HG03045 (cell line): Measurements from ENCODE around the gene CEP164.

Experiments
- ATAC-seq: cut with Tn5 transposase; IDR thresholded peaks from one replicate; pipeline ENCODE4 v1.9.1; 2021; ENCODE audit warnings: mild to moderate bottlenecking, moderate library complexity; ENCODE audit not compliant: unreplicated experiment

CEP164 gene

GRCh38 chr11:117327567-117328374, at the start of gene CEP164:
Gene CEP164, plus strand, starts transcription at chr11:117327854. Its CDS starts 10,733 bp downstream, at chr11:117338587.
- ATAC-seq: peak; percentile 95

DNA sequence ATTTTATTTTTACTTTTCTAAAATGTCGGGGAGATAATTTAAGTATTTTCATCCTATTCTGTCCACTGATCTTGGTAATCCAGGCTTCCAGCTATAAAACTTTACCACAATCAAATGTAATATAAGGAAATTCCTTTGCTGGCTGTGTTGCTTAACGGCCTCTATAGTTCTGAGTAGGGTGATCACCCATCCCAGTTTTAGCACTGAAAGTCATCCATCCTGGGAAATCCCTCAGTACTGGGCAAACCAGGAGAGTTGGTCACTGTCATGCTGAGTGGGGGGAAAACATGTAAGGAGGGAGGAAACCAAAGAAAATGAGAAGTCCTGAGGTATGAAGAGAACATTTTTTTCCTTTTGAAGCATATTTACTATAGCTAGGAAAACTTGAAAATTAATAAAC, 49.3 kb upstream of the CEP164 start:
- no peak for ATAC-seq

- ATAC-seq: no peak
These were observed 47.8 kb upstream of the CEP164 start for GRCh38 chr11:117279711-117280376.

DNA sequence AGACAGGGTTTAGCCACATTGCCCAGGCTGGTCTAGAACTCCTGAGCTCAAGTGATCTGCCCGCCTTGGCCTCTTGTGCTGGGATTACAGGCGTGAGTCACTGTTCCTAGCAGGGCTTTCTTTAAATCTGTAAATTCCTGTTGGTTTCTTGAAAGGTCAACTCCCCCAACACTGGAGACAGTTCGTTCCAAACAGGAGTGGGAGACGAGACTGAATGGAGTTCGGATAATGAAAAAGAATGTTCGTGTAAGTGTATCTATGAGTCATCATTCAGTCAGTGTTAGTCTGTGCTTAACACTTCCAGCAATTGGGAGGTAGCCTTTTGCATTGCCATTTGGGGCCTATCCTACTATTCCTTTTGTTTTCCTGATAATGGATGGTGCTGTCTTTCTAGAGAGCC, 46.5 kb upstream of the CEP164 start:
- no peak for ATAC-seq

DNA sequence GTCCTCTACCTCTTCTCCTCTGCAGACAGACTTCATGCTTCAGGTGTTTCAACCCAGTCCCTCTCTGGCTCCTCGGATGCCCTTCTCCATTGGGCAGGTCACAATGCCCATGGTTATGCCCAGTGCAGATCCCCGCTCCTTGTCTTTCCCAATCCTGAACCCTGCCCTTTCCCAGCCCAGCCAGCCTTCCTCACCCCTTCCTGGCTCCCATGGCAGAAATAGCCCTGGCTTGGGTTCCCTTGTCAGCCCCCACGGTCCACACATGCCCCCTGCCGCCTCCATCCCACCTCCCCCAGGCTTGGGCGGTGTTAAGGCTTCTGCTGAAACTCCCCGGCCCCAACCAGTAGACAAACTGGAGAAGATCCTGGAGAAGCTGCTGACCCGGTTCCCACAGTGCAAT, 45.8 kb upstream of the CEP164 start:
- no peak for ATAC-seq

DNA sequence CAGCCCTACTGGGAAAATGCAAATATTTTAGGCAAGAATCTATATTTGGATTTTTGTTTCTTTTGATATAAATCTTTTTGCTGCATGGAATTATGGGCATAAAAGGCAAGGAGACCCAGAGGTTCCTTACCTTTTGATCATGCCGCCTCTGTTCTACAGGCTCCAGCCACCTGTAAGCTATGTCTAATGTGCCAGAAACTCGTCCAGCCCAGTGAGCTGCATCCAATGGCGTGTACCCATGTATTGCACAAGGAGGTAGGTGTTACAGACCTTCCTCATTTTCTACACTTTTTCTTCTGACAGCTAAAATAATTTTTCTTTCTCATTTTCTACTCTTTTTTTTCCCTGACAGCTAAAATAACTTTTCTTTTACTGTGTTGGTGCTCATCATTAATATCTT, 44.7 kb upstream of the CEP164 start:
- no peak for ATAC-seq

DNA sequence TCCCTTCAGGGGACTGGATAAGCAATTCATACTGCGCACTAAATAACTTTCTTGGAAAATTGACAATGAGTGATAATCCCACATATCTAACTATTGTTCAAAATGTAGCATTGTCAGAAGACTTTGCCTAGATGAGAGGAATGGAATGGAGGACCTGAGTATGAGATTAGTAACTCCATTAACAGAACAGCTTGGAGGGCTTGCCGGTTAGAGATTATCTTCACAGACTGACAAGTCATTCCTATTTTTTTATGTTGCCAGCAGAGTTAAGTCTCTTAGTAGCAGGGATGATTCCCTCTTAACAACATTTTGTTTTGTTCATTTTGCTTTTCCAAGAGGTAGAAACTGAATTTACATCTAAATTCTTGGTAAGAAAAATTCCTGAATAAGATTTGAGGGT, 43.6 kb upstream of the CEP164 start:
- no peak for ATAC-seq

GRCh38 chr11:117286588-117286987, 41.1 kb upstream of the CEP164 start:
- no peak for ATAC-seq

DNA sequence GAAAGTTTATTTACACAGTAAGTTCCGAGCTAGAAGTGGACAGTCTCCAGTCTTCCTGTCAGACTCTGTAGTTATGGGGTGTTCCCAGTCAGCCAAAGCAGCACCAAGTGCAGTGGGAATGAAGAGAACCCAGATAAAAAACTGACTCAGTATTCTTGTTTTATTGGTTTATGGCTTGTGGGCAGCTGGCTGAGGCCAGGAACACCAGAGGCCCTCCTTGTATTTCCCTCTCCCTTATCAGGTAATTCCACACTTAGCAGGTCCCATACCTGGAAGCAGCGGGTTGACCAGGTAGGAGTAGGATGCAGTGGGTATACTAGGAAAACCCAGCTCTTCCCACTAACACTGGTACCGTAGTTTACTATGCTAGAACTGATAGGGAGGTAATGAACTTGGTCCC, 40.0 kb upstream of the CEP164 start:
- no peak for ATAC-seq

DNA sequence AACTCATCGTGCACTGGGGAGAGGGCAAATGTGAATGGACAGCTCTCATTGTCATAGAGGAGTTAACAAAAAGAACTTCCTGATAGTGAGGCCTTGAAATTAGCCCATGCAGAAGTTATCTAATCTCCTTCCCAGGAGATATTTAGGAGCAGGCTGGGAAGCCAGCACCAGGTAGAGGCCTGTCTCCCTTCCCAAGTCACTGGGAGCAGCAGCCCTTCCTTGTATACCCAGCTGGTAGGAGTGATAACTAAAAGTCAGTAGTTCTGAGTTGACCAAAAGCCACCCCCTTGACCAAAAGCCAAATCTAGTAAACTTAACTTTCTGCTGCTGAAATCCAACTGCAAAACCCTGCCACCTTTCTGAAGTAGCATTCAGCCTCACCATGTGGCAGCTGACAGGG, 37.9 kb upstream of the CEP164 start:
- ATAC-seq: no peak

GRCh38 chr11:117290809-117291396, 36.8 kb upstream of the CEP164 start, which contains the start of gene BACE1-AS:
Gene BACE1-AS, plus strand, starts transcription at chr11:117291346.
- no peak for ATAC-seq

DNA sequence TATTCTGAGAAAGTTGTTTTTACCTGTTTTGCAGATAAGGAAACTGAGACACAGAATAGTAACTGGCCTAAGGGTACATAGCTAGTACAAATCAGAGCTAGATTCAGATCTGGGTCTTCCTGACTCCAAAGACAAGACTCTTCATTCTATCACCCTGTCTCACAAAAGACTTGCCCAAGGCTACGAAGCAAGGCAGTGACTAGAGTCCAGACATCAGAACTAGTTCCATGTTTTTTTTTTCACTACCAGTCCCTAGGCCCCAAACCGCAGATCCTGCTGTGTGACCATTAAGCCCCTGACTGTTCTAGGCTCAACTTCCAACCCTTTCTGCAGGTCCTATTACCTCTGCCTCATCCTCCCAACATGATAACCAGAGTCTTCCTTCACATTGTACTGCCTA, 35.0 kb upstream of the CEP164 start:
- no peak for ATAC-seq

- no peak for ATAC-seq
These were observed 32.1 kb upstream of the CEP164 start for GRCh38 chr11:117295438-117296137.

- ATAC-seq: no peak
These were observed 30.8 kb upstream of the CEP164 start for GRCh38 chr11:117296881-117297280.

DNA sequence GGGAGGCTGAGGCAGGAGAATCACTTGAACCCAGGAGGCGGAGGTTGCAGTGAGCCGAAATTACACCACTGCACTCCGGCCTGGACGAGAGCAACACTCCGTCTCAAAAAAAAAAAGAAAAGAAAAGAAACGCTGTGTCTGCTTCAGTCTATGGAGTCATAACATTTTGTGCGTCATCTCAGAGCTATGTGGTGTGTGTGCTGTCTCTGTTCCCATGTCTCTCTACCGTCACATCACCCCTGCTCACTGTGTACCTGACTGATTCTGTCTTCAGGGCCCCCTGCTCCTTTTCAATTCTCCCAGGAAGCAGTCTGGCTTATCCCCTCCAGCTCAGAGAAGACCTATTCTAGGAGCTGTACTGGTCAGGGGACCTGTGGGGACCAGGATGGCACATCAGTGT, 29.5 kb upstream of the CEP164 start:
- no peak for ATAC-seq

- ATAC-seq: no peak
These were observed 28.0 kb upstream of the CEP164 start for GRCh38 chr11:117299351-117300282.

DNA sequence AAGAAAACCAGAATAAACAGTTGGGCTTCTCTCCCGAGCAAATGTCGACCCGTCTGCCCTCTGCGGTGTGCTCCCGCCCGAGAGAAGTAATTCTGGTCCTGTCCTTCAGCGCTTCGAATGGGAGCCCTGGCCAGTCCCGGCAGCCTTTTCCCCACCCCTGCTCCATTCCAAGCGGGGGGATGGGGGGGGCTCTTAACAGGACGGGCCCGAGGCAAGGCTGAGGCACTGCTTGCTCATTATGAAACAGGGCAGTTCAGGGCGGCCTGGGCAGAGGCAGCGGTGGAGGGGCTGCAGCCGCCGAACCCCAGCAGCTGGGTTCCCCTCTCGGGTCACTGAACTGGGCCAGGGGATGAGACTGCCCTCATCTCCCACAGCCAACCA, 27.4 kb upstream of the CEP164 start:
- ATAC-seq: no peak

DNA sequence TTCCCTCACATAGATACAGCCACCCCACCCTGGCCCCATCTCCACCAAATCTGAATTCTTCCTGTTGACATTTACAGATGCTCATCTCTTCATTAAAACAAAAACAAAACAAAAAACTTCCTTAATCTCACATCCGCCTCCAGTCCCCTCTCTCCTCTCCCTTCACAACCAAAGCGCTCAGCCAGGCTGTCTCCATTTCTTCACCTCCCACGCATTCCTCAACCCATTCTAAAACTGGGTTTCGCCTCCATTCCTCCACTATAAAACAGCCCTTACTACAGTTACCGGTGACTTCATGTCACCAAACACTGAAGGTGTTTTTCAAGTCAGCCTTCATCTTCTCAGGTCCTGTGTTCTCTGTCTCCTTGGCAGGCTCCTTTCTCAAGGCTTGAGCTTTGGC, 26.9 kb upstream of the CEP164 start:
- no peak for ATAC-seq

DNA sequence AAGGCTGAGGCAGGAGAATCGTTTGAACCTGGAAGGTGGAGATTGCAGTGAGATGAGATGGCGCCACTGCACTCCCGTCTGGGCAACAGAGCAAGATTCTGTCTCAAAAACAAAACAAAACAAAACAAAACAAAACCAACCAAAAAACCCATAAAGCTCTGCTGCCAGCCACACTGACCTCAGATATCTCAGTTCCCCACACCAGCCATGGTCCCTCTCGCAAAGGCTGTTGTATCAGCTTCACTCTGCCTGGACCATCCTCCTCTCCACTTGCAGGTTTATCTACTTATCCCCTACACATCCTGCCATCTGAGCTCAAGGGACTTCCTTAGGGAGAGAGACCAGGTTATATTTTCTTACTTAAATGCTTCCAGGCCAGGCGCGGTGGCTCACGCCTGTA, 25.4 kb upstream of the CEP164 start:
- no peak for ATAC-seq

DNA sequence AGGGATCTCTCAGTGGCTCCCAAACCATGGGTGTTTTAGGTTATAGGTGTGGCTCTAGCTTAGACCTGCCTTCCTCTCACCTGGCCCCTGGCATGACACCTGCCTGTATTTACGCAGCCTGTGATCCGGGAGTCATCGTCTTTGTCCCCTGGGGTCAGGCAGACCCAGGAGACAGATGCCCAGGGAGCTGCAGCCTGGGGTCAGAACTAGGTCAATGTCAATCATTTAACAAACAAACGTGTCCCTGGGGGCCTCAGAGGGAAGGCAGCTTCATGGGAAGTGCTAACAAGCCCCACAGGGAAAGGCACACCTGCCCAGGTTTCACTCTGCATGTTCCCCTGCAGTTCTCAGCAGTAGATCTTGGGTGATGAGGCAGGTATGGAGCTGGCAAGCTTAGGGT, 24.6 kb upstream of the CEP164 start:
- no peak for ATAC-seq
